Measurements from ENCODE around the gene ZNF460.

GRCh38 chr19:57334191-57334590 is 53.9 kb downstream of the ZNF460 start:
- TF ChIP-seq CTCF (IDR thresholded peaks at IDR 0.05) (no peak), POLR2A (IDR thresholded peaks at IDR 0.05) (no peak)

Data from heart left ventricle (tissue), 13 donors.